Natural killer cell (primary cell): Measurements from ENCODE around the gene MPND. TPM values are rescaled to one million over a fixed set of nuclear protein-coding genes. Genes with fewer than 3 reads are reported as not detected.

ENCODE experiments used
- ATAC-seq, 3 donors: fragments of 150-1000 bp in 2 of 3; fragments of 200-7000 bp in 1 of 3; cut with Tn5 transposase; 1 replicate in 1 of 3; 2 replicates in 2 of 3; pipeline ENCODE4 v1.10.0; 2021; ENCODE audit warnings: mild to moderate bottlenecking in 2 of 3, moderate library complexity in 2 of 3
- DNase-seq, 2 donors: peaks; one replicate each; pipeline versions ENCODE4 v3.0.0 to v3.0.0-alpha.2; 2013 to 2021; ENCODE audit warnings: mixed read lengths in 1 of 2
- H3K27ac ChIP-seq: one replicate; pipeline ENCODE4 v1.5.1; 2013; ENCODE audit warnings: mild to moderate bottlenecking, low read length
- H3K27me3 ChIP-seq: one replicate; pipeline ENCODE4 v1.6.1; 2013; ENCODE audit warnings: low read length; ENCODE audit not compliant: control insufficient read depth, insufficient read depth
- H3K36me3 ChIP-seq: one replicate; pipeline ENCODE4 v1.6.1; 2013; ENCODE audit warnings: low read length; ENCODE audit not compliant: control insufficient read depth, insufficient read depth
- H3K4me1 ChIP-seq: one replicate; pipeline ENCODE4 v1.6.1; 2013; ENCODE audit warnings: low read length; ENCODE audit not compliant: control insufficient read depth, insufficient read depth
- H3K4me3 ChIP-seq: one replicate; pipeline ENCODE4 v1.5.1; 2013; ENCODE audit warnings: low read length
- H3K9me3 ChIP-seq: one replicate; pipeline ENCODE4 v1.6.1; 2013; ENCODE audit warnings: low read length; ENCODE audit not compliant: control insufficient read depth, insufficient read depth
- H3K27ac Mint-ChIP-seq, 2 donors: one replicate each; pipeline ENCODE4 v1.8.0; 2022; ENCODE audit warnings: mild to moderate bottlenecking in 2 of 2, mixed read lengths in 2 of 2, moderate library complexity in 1 of 2
- H3K27me3 Mint-ChIP-seq, 2 donors: one replicate each; pipeline ENCODE4 v1.8.0; 2022; ENCODE audit warnings: low read depth in 2 of 2, mixed read lengths in 2 of 2
- H3K36me3 Mint-ChIP-seq: one replicate; pipeline ENCODE4 v1.8.0; 2022; ENCODE audit warnings: mixed read lengths
- H3K4me1 Mint-ChIP-seq, 2 donors: one replicate each; pipeline ENCODE4 v1.8.0; 2022; ENCODE audit warnings: mixed read lengths in 2 of 2
- H3K4me3 Mint-ChIP-seq: one replicate; pipeline ENCODE4 v1.8.0; 2022; ENCODE audit warnings: mild to moderate bottlenecking, moderate library complexity, mixed read lengths
- H3K9me3 Mint-ChIP-seq, 2 donors: one replicate each; pipeline ENCODE4 v1.8.0; 2022; ENCODE audit warnings: mixed read lengths in 2 of 2
- CTCF ChIP-seq: fragments of 200-600 bp; IDR thresholded peaks from one replicate; pipeline ENCODE4 v1.8.0; 2022; ENCODE audit warnings: antibody characterized with exemption
- WGBS: methylation state at CpG from one replicate; pipeline ENCODE4 v1.1.7; 2013; ENCODE audit warnings: missing lambda C conversion rate; ENCODE audit not compliant: insufficient coverage; 5-methylcytosine and 5-hydroxymethylcytosine counted together
- intact Hi-C: fragments of 100-400 bp; cut with micrococcal nuclease; formaldehyde crosslinking; loops from one replicate; pipeline ENCODE4 v1.14.2; 2022
- total RNA-seq, 4 donors: library from RNA; stranded (reverse); fragments of 120-200 nt in 1 of 4; gene quantifications; one replicate each; pipeline versions ENCODE4 v1.2.3 to v1.2.4, GENCODE V29; 2013 to 2022

The MPND gene
- total RNA-seq, 3 donors from 2014 or later (not counting 1 experiment from before 2014, with no cell fraction given), result 30.4 to 38.4 (median 31.1) TPM

- H3K4me1 Mint-ChIP-seq, result peaks cover 13 to 17% of the 10 kb centered on the region in 2 donors
- no peaks in the 10 kb centered on the region for H3K27me3 Mint-ChIP-seq
- TF ChIP-seq CTCF, result no peak
- no peaks in the 10 kb centered on the region for H3K9me3 Mint-ChIP-seq
- no peak overlapping the region for H3K4me3 Mint-ChIP-seq
- Histone ChIP-seq H3K36me3 (peaks cover 4% of the 10 kb centered on the region), H3K9me3 (no peaks in the 10 kb centered on the region), H3K4me1 (peaks cover 12% of the 10 kb centered on the region), H3K27me3 (no peaks in the 10 kb centered on the region), H3K4me3 (no peak overlapping the region), H3K27ac (no peak overlapping the region)
- ATAC-seq (no peak), DNase-seq (no peak)
- no peaks in the 10 kb centered on the region for H3K36me3 Mint-ChIP-seq
- intact Hi-C loops, result no loop called here
- no peak overlapping the region for H3K27ac Mint-ChIP-seq
- 95% methylated on average over 7 of the region's 7 CpGs for WGBS
These were observed 63.3 kb downstream of the MPND start for GRCh38 chr19:4406626-4407025.

GRCh38 chr19:4409123-4409933 lies 66.0 kb downstream of the MPND start:
- no peak for TF ChIP-seq CTCF
- Histone ChIP-seq H3K4me3 (no peak overlapping the region), H3K27ac (no peak overlapping the region), H3K9me3 (no peaks in the 10 kb centered on the region), H3K36me3 (peaks cover 6% of the 10 kb centered on the region), H3K27me3 (no peaks in the 10 kb centered on the region), H3K4me1 (no peaks in the 10 kb centered on the region)
- Mint-ChIP-seq H3K4me3 (no peak overlapping the region), H3K4me1 (no peaks in the 10 kb centered on the region), H3K27me3 (no peaks in the 10 kb centered on the region), H3K27ac (no peak overlapping the region), H3K9me3 (no peaks in the 10 kb centered on the region), H3K36me3 (no peaks in the 10 kb centered on the region)
- DNase-seq, result no peak
- intact Hi-C loops, result no loop called here
- ATAC-seq, result no peak
- 96% methylated on average over 23 of the region's 23 CpGs for WGBS

Other genes starting within 250 kb of the MPND start
- 100 to 1,000 TPM; 137 to 154 (median 152) TPM for gene MAP2K2, start 219.4 kb upstream of the MPND start, total RNA-seq
- gene CREB3L3, start 189.9 kb upstream of the MPND start, total RNA-seq, result under 1 TPM in 2 of 3 donors, not detected in 1; 0.43 to 0.70 TPM
- gene SIRT6, start 161.0 kb upstream of the MPND start, total RNA-seq, result 10 to 100 TPM; 29.5 to 37.4 (median 30.5) TPM
- 1 to 10 TPM in 1 of 3 donors, under 1 TPM in 2; 0.65 to 2.2 (median 0.71) TPM for gene ANKRD24, start 160.9 kb upstream of the MPND start, total RNA-seq
- not detected for gene EBI3, start 114.0 kb upstream of the MPND start, total RNA-seq
- 10 to 100 TPM; 37.7 to 39.5 (median 38.5) TPM for gene YJU2, start 96.5 kb upstream of the MPND start, total RNA-seq
- gene SHD, start 64.3 kb upstream of the MPND start, total RNA-seq, result under 1 TPM in 1 of 3 donors, not detected in 2; 0.20 TPM
- 10 to 100 TPM; 33.8 to 45.3 (median 41.1) TPM for gene TMIGD2, start 41.2 kb upstream of the MPND start, total RNA-seq
- 10 to 100 TPM; 15.5 to 18.2 (median 16.4) TPM for gene FSD1, start 39.0 kb upstream of the MPND start, total RNA-seq
- 1 to 10 TPM; 1.4 to 3.3 (median 2.0) TPM for gene STAP2, start 4.7 kb upstream of the MPND start, total RNA-seq
- 10 to 100 TPM; 43.9 to 55.7 (median 49.2) TPM for gene SH3GL1, start 57.0 kb downstream of the MPND start, total RNA-seq
- 10 to 100 TPM; 34.4 to 40.8 (median 35.2) TPM for gene CHAF1A, start 59.1 kb downstream of the MPND start, total RNA-seq
- gene UBXN6, start 114.2 kb downstream of the MPND start, total RNA-seq, result 10 to 100 TPM; 54.3 to 67.7 (median 63.3) TPM
- 10 to 100 TPM; 28.7 to 43.6 (median 29.8) TPM for gene HDGFL2, start 128.7 kb downstream of the MPND start, total RNA-seq
- under 1 TPM in 1 of 3 donors, not detected in 2; 0.33 TPM for gene PLIN4, start 174.9 kb downstream of the MPND start, total RNA-seq
- under 1 TPM in 1 of 3 donors, not detected in 2; 0.65 TPM for gene PLIN5, start 191.7 kb downstream of the MPND start, total RNA-seq
- 1 to 10 TPM in 1 of 3 donors, not detected in 2; 1.8 TPM for gene LRG1, start 196.5 kb downstream of the MPND start, total RNA-seq
- gene SEMA6B, start 216.1 kb downstream of the MPND start, total RNA-seq, result 1 to 10 TPM in 1 of 3 donors, under 1 TPM in 1, not detected in 1; 0.50 to 5.4 TPM